ENCODE results near the gene PSMA2. TPM values are rescaled to one million over a fixed set of nuclear protein-coding genes. Genes with fewer than 3 reads are reported as not detected.
A peak's percentile ranks its signal among the peaks of the same experiment; 100 is the strongest.

The PSMA2 gene
- total RNA-seq, 1 donor from 2014 or later: 52.3 TPM

DNA sequence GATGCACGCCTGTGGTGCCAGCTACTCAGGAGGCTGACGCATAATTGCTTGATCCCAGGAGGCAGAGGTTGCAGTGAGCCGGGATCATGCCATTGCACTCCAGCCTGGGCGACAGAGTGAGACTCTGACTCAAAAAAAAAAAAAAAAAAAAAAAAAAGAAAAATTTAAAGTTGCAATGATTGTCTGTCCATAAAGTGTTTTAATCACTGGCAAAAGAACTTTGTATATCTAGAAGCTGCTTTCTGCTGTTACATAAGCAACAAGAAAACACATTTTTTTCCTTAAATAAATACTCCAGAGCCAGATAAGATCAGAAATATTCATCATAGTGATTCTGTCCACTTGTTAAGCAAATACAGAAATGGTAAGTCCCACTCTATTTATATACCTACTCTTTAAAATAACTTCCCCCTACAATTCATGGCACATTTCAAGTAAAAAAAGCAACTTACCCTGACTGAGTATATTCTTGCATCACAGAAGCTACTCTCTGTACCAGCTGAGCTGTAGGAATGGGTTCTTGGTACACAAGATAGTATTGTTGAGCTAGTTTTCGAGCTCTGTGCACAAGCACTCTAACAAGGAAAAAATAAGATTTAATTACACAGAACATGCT lies 7.6 kb downstream of the PSMA2 start:
- intact Hi-C loops (cut with DNase I): no loop called here
- no peak for DNase-seq
- TF ChIP-seq, protein P1, sequence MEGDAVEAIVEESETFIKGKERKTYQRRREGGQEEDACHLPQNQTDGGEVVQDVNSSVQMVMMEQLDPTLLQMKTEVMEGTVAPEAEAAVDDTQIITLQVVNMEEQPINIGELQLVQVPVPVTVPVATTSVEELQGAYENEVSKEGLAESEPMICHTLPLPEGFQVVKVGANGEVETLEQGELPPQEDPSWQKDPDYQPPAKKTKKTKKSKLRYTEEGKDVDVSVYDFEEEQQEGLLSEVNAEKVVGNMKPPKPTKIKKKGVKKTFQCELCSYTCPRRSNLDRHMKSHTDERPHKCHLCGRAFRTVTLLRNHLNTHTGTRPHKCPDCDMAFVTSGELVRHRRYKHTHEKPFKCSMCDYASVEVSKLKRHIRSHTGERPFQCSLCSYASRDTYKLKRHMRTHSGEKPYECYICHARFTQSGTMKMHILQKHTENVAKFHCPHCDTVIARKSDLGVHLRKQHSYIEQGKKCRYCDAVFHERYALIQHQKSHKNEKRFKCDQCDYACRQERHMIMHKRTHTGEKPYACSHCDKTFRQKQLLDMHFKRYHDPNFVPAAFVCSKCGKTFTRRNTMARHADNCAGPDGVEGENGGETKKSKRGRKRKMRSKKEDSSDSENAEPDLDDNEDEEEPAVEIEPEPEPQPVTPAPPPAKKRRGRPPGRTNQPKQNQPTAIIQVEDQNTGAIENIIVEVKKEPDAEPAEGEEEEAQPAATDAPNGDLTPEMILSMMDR (IDR thresholded peaks at IDR 0.05): no peak
- Histone ChIP-seq H3K4me1 (peaks cover 32% of the 10 kb centered on the region), H3K27ac (no peak overlapping the region), H3K27me3 (ENCODE audit: low read depth) (no peaks in the 10 kb centered on the region), H3K4me3 (no peak overlapping the region), H3K36me3 (peaks cover 81% of the 10 kb centered on the region), H3K9me3 (no peaks in the 10 kb centered on the region)
- ATAC-seq: peak in 1 of 2 donors; percentile 28

DNA sequence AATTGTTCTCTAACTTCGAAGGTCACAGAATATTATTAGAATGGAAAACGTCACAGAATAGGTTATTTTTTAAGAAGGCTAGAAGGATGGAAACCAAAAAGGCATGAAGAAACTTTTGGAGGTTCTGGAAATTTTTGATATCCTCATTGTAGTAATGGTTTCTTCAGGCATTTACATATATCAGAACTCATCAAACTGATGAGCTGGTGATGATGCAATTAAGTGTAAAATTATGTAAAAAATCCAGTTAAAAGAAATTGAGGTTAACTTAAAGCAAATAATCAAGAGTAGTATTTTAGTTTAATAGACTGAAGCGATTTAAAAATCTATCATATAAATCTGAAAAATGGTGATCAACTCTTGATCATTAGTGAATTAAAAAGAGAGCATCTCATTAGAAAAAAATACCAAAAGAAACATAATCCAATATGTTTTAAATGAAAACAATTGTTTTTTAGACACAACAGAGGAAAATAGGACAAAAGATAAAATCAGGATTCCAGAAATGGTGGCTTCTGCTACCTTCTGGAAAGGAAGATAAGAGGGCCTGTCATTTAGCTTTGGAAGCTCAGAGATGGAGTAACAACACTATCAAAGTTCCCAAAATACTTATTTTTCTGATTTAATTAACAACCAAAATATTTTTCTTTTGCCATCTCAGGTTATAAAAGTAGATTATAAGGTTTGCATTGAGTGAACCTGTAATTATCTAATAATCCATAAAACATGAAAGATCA lies 9.8 kb downstream of the PSMA2 start:
- Histone ChIP-seq H3K9me3 (no peaks in the 10 kb centered on the region), H3K36me3 (peaks cover 99% of the 10 kb centered on the region)
- intact Hi-C loops (cut with DNase I): no loop called here

DNA sequence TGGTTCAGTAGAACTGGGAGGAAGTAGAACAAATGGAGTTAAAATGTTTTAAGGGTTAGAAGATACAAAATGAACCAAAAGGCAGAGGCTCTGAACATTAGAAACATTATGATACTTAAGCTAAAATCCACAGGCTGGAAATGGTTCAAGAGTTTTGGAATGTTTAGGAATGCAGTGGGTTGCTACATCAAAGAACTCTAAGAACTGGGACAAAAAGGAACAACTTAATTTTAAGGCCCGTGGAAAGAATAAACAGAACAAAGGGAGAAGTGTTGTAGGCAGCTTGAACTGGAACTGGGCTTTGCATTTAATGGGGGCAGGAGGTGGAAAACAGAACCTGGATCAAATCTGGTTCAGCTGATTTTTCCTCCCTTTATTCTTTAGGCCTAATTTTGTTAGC lies 16.6 kb downstream of the PSMA2 start:
- TF ChIP-seq, protein P1 (IDR thresholded peaks at IDR 0.05): no peak
- DNase-seq (no peak), ATAC-seq (no peak)
- intact Hi-C loops (cut with DNase I): no loop called here
- Histone ChIP-seq H3K4me3 (no peak overlapping the region), H3K27ac (peak overlapping the region; percentile 4), H3K27me3 (ENCODE audit: low read depth) (no peaks in the 10 kb centered on the region), H3K36me3 (peaks cover 49% of the 10 kb centered on the region), H3K9me3 (no peaks in the 10 kb centered on the region), H3K4me1 (peaks cover 39% of the 10 kb centered on the region)

More for the DNA sequence above, 9.8 kb downstream of the PSMA2 start:
- Histone ChIP-seq H3K4me3 (no peak overlapping the region), H3K4me1 (peaks cover 11% of the 10 kb centered on the region), H3K27ac (no peak overlapping the region), H3K27me3 (ENCODE audit: low read depth) (no peaks in the 10 kb centered on the region)
- ATAC-seq (no peak), DNase-seq (no peak)
- TF ChIP-seq, protein P1 (IDR thresholded peaks at IDR 0.05): no peak

DNA sequence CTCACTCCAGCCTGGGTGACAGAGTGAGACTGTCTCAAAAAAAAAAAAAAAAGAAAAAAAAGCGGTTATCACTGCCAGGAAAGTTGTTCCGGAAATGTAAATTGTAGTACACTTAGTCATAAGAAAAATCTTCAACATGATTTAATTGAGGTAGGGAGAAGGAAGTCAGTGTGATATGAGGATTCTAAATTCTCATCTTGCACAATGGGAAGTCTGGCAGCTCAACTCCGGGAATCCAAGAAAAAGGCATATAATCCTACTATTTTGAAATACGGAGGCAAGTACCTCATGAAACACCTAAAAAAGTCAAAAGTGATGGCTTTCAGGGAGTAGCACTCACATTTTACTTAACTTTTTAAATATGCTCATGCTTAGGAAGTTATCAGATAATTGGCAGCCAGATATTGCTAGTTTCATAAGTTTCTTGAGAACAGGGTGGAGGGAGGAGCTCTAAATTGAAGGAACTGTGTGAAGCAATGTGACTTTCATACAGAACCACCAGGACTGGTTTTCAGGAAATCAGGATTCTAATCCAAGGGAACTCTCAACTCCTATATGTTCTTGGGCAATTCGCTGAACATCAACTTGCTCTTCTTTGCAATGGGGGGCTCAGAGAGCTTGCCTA lies 17.4 kb downstream of the PSMA2 start:
- Histone ChIP-seq H3K4me1 (peaks cover 47% of the 10 kb centered on the region), H3K36me3 (peaks cover 41% of the 10 kb centered on the region), H3K27ac (peak overlapping the region; percentile 22), H3K27me3 (ENCODE audit: low read depth) (no peaks in the 10 kb centered on the region), H3K4me3 (no peak overlapping the region), H3K9me3 (no peaks in the 10 kb centered on the region)
- ATAC-seq: no peak
- no peak for DNase-seq
- intact Hi-C loops (cut with DNase I): no loop called here
- TF ChIP-seq, protein P1 (IDR thresholded peaks at IDR 0.05): no peak

DNA sequence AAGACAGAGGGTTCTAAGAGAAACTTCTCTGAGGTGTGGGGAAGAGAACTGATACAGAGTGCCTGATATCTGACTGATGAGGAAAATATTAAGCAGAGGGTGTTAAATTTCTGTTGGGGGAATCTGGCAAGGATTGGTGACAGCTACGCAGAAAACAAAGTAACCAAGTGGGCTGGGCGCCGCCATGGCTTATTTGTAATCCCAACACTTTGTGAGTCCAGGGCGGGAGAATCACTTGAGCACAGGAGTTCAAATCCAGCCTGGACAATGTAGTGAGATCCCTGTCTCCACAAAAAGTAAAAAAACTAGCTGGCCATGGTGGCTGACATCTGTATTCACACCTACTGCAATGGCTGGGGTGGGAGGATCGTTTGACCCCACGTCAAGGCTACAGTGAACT lies 18.0 kb downstream of the PSMA2 start:
- no peak for ATAC-seq
- intact Hi-C loops (cut with DNase I): no loop called here
- no peak for DNase-seq
- TF ChIP-seq, protein P1 (IDR thresholded peaks at IDR 0.05): no peak
- no peaks in the 10 kb centered on the region for H3K9me3 ChIP-seq
- peaks cover 52% of the 10 kb centered on the region for H3K4me1 ChIP-seq
- no peak overlapping the region for H3K4me3 ChIP-seq
- peaks cover 36% of the 10 kb centered on the region for H3K36me3 ChIP-seq
- H3K27me3 ChIP-seq (ENCODE audit: low read depth): no peaks in the 10 kb centered on the region
- H3K27ac ChIP-seq: peak overlapping the region; percentile 20

Measured in lower lobe of right lung (tissue), 2 donors.